SU-DHL-6 (cell line): ENCODE measurements around the gene CYP2B6.

Experiments
- CTCF ChIP-seq: fragments of 200-600 bp; sonication (generic); IDR thresholded peaks from one replicate; pipeline ENCODE4 v1.5.1; 2017; ENCODE audit warnings: antibody characterized with exemption, mild to moderate bottlenecking, low read length, moderate library complexity; ENCODE audit not compliant: insufficient read depth, poor library complexity, severe bottlenecking
- EZH2phosphoT487 ChIP-seq: fragments of 200-600 bp; sonication (generic), shearing (Covaris generic); conservative IDR thresholded peaks from 2 replicates; pipeline ENCODE4 v1.6.1; 2018; ENCODE audit warnings: mild to moderate bottlenecking, antibody characterized with exemption, low read length, moderate library complexity, mixed read lengths

DNA sequence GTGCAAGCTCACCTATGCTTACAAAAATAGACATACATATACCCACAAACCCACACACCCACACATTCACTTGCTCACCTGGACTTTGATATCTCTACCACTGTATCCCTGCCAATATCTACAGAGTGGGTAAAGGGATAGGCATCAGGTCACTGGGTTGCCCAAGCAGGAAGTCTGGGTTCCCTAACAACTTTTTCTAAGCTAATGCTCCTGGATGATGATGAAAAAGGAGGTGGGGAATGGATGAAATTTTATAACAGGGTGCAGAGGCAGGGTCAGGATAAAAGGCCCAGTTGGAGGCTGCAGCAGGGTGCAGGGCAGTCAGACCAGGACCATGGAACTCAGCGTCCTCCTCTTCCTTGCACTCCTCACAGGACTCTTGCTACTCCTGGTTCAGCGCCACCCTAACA lies at the start of gene CYP2B6:
- TF ChIP-seq CTCF (no peak), EZH2phosphoT487 (no peak)
